ENCODE results near the gene PHF2.

DNA sequence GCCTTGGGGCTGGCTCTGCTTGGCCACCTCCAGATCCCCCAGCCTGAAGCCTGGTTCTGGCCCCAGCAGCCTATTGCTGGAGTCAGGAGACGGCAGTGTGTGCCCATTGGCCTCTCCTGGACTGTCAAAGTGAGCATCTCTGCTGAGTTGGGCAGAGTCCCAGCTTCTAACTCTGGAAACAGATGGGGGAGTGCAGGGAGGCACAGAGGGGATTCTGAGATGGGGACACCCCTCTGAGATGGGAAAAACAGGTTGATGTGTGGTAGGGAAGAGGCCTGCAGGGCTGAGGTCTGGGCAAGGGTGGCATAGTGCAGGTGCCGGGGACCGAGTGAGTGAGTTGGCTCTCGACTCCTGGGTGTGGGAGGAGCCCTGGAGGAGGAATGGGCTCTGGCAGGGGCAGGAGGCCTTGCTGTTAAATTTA lies 27.5 kb downstream of the PHF2 start:
- TF ChIP-seq, protein P1, sequence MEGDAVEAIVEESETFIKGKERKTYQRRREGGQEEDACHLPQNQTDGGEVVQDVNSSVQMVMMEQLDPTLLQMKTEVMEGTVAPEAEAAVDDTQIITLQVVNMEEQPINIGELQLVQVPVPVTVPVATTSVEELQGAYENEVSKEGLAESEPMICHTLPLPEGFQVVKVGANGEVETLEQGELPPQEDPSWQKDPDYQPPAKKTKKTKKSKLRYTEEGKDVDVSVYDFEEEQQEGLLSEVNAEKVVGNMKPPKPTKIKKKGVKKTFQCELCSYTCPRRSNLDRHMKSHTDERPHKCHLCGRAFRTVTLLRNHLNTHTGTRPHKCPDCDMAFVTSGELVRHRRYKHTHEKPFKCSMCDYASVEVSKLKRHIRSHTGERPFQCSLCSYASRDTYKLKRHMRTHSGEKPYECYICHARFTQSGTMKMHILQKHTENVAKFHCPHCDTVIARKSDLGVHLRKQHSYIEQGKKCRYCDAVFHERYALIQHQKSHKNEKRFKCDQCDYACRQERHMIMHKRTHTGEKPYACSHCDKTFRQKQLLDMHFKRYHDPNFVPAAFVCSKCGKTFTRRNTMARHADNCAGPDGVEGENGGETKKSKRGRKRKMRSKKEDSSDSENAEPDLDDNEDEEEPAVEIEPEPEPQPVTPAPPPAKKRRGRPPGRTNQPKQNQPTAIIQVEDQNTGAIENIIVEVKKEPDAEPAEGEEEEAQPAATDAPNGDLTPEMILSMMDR (IDR thresholded peaks at IDR 0.05; ENCODE audit: insufficient read depth, low read depth, low read length): no peak
- TF ChIP-seq EZH2 (IDR thresholded peaks at IDR 0.05; ENCODE audit: insufficient read depth, low read length): no peak
